ENCODE data around the gene CAMSAP3. TPM values are rescaled to one million over a fixed set of nuclear protein-coding genes. Genes with fewer than 3 reads are reported as not detected.

The CAMSAP3 gene
- total and polyA plus RNA-seq, 2 donors (not counting 1 experiment from before 2014, with no cell fraction given): 1.0 to 1.3 TPM

DNA sequence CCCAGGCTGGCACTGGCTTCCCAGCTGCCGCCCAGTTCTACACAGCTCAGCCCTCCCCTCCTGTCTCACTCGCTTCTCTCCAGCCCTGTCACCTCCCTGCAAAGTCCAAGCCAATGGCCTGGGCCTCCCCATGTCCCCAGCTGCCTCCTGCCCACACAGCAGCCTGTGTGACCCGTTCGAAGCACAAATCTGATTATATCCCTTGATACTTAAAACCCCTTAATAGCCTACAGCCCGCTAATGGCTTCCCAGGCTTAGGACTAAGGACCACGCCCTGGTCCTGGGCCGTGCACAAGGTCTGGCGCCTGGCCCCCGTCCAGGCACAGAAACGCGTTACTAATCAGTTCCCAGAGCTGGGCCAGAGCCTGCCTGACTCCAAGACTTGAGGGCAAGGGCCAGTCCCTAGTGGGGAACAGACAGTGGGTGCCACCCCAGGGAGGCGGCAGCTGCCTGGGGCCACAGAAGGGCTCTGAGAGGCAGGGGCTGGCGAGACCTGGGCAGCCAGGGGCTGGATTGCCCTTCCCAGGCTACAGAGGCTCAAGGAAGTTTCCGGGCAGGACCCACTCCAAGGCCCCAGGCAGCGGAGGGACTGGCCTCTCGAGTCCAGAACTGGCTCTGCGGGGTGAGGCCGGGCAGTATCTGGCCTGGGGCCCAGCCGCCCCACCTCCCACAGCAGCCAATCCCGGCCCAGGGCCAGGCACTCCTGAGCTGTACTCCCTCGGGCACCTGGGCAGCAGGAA, 23.3 kb downstream of the CAMSAP3 start:
- Histone ChIP-seq H3K9me3 (ENCODE audit: control extremely low read depth in 1 of 3, control insufficient read depth in 2 of 3, insufficient read depth in 1 of 3, low read length in 2 of 3) (peaks cover 0 to 6% (median 0%) of the 10 kb centered on the region in 3 donors), H3K79me2 (ENCODE audit: control insufficient read depth, insufficient read depth, low read length) (no peaks in the 10 kb centered on the region), H3K4me3 (ENCODE audit: control extremely low read depth in 1 of 5, extremely low read depth in 1 of 5, insufficient read depth in 1 of 5, low read depth in 2 of 5, low read length in 4 of 5) (no peak overlapping the region), H3K27me3 (replicated peaks in 1 of 4; ENCODE audit: control extremely low read depth in 1 of 4, control insufficient read depth in 3 of 4, insufficient read depth in 4 of 4, low read length in 3 of 4) (no peaks in the 10 kb centered on the region), H3K4me1 (ENCODE audit: control insufficient read depth in 2 of 2, insufficient read depth in 2 of 2, low read length in 2 of 2) (no peaks in the 10 kb centered on the region), H3K36me3 (replicated peaks in 1 of 2; ENCODE audit: control extremely low read depth in 1 of 2, control insufficient read depth in 1 of 2, extremely low read depth in 1 of 2, insufficient read depth in 2 of 2, low read length in 1 of 2) (peaks cover 5 to 47% of the 10 kb centered on the region in 2 experiments), H4K20me1 (ENCODE audit: control insufficient read depth, insufficient read depth, low read length, poor library complexity, severe bottlenecking) (no peaks in the 10 kb centered on the region), H3K4me2 (replicated peaks; ENCODE audit: low read depth, low read length, poor library complexity, severe bottlenecking) (no peak overlapping the region), H3K9ac (ENCODE audit: low read length) (no peak overlapping the region), H3K27ac (ENCODE audit: low read length in 2 of 2) (no peak overlapping the region), H2AFZ (ENCODE audit: insufficient read depth, low read depth, low read length, poor library complexity, severe bottlenecking) (no peak overlapping the region)
- H3K27me3 Mint-ChIP-seq: no peaks in the 10 kb centered on the region
- H3K4me1 Mint-ChIP-seq: no peaks in the 10 kb centered on the region
- intact Hi-C loops (cut with micrococcal nuclease): no loop called here
- H3K4me3 Mint-ChIP-seq: no peak overlapping the region
- ChIA-PET CTCF (no interaction called here), POLR2A (interaction anchor here (0.7 kb wide), 1 partner anchor 62 kb away, joined by 5 read pairs; the partner anchor contains the start of gene TRAPPC5)
- no peaks in the 10 kb centered on the region for H3K9me3 Mint-ChIP-seq (ENCODE audit: insufficient read depth)
- TF ChIP-seq CTCF (IDR thresholded peaks at IDR 0.05): no peak
- no peak for TF ChIP-seq EZH2 (IDR thresholded peaks at IDR 0.05; ENCODE audit: borderline replicate concordance, insufficient read depth, low read depth, low read length, poor library complexity, severe bottlenecking)
- ATAC-seq (ENCODE audit: low read depth) (no peak), DNase-seq (no peak)
- no peak overlapping the region for H3K27ac Mint-ChIP-seq
- 99% methylated on average over 18 of the region's 21 CpGs for WGBS (ENCODE audit: insufficient coverage)

Measured in B cell (primary cell).